Astrocyte of the spinal cord (primary cell): ENCODE measurements around the gene KDSR.

Experiments used
- DNase-seq: peaks from one replicate; pipeline ENCODE4 v3.0.0; 2011; ENCODE audit warnings: low read depth, low spot score
- H3K4me3 ChIP-seq: 2 replicates; pipeline ENCODE4 v1.5.1; 2011; ENCODE audit warnings: low read depth, mild to moderate bottlenecking, low read length, moderate library complexity
- CTCF ChIP-seq: IDR thresholded peaks from 2 replicates; pipeline ENCODE4 v1.5.1; 2012; ENCODE audit warnings: low read depth, mild to moderate bottlenecking, low read length, inconsistent platforms
- in situ Hi-C: cut with HindIII; loops from 2 replicates; pipeline ENCODE4 v1.10.0; 2017; ENCODE audit warnings: low sequenced_read_pairs

KDSR gene

DNA sequence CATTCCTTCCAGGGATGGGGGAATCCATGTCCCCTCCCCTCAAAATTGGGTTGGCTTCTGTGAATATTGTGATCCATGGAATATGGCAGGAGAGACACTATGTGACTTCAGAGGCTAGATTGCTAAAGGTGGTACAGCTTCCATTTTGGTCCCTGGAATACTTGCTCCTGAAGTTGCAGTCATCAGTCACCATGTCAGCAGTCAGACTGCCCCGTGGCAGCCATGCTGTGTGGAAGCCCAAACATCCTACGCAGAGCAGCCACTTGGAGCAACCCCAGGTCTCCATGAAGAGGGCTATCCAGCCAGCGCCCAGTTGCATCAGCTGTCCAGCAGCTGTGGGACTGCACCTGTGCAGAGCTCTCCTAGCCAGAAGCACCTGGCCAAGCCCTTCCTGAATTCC, 15.8 kb upstream of the KDSR start:
- TF ChIP-seq CTCF: no peak
- in situ Hi-C loops: no loop called here
- no peak for DNase-seq
- no peak overlapping the region for H3K4me3 ChIP-seq

DNA sequence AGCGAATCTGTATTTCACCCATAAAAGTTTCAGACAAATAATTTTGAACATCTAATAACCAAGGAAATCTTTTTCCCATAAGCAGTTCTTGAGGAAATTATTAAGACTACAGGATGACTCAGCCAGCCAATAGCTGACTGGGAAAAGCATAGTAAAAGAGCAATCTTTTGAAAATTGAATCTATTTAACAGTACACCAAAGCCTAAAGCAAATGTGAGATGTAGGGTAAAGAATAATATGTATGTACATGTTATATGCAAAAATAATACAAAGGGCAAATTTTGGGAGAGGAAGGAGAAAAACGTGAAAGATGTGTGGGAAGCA, 12.6 kb upstream of the KDSR start:
- in situ Hi-C loops: no loop called here
- TF ChIP-seq CTCF: no peak
- H3K4me3 ChIP-seq: no peak overlapping the region
- DNase-seq: peak; percentile 46

DNA sequence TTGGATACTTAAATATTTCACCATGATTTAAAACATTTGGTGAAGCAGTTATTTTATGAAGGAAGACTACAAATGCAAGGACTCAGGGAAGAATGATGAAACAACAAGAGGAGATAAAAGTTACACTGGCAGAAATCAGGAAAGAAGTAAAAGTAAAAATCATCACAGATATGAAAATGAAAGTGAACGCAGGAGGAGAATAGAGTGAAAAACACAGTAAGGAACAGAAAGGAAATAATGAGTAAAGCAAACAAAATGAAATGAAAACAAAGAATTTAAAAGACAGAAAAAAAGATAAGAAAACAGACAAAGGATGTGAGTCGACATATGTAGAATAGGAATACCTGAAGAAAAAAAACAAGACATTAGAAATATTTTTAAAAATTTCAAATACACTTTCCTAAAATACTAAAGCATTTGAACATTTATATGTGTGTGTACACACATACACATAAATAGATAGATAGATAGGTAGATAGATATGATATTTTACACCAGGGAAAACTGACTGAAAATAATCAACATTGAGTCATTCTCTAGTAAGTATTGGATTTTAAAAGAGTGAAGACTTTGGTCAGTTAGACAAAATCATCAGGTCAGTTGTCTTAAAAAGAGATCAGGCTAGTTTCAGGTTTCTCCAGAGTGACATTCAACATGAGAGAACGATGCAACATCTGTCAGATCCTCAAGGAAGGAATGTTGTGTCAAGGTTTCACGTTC, 12.1 kb upstream of the KDSR start:
- TF ChIP-seq CTCF: no peak
- no peak overlapping the region for H3K4me3 ChIP-seq
- in situ Hi-C loops: no loop called here
- DNase-seq: peak; percentile 18

GRCh38 chr18:63377275-63377980, 10.4 kb upstream of the KDSR start:
- no peak for DNase-seq
- no peak overlapping the region for H3K4me3 ChIP-seq
- no peak for TF ChIP-seq CTCF
- in situ Hi-C loops: no loop called here

GRCh38 chr18:63376538-63376937, 9.5 kb upstream of the KDSR start:
- H3K4me3 ChIP-seq: no peak overlapping the region
- in situ Hi-C loops: no loop called here
- no peak for DNase-seq
- TF ChIP-seq CTCF: no peak

GRCh38 chr18:63374540-63374939, 7.5 kb upstream of the KDSR start:
- DNase-seq: no peak
- in situ Hi-C loops: no loop called here
- no peak overlapping the region for H3K4me3 ChIP-seq
- no peak for TF ChIP-seq CTCF
